NCI-H146 treated with DMSO at 0.1 percent for 48 hours (cell line): Measurements from ENCODE around the gene PHACTR1.

Experiments
- DNase-seq: peaks from one replicate; lab custom pipeline; 2025; ENCODE audit not compliant: unreplicated experiment; lab: John Stamatoyannopoulos, UW

PHACTR1 gene

GRCh38 chr6:12844284-12845223 lies 128.0 kb downstream of the PHACTR1 start:
- DNase-seq = no peak

GRCh38 chr6:12845224-12846004 lies 128.8 kb downstream of the PHACTR1 start:
- DNase-seq = no peak

GRCh38 chr6:12848964-12849808 lies 132.6 kb downstream of the PHACTR1 start:
- no peak for DNase-seq

GRCh38 chr6:12849809-12850198 lies 133.2 kb downstream of the PHACTR1 start:
- DNase-seq = no peak

GRCh38 chr6:12851123-12851695 lies 134.6 kb downstream of the PHACTR1 start:
- no peak for DNase-seq

- DNase-seq = no peak
These were observed 145.0 kb downstream of the PHACTR1 start for GRCh38 chr6:12861603-12862002.

GRCh38 chr6:12865117-12865516 lies 148.6 kb downstream of the PHACTR1 start:
- DNase-seq = no peak

GRCh38 chr6:12865671-12866181 lies 149.2 kb downstream of the PHACTR1 start:
- DNase-seq = no peak

- DNase-seq = no peak
These were observed 150.0 kb downstream of the PHACTR1 start for GRCh38 chr6:12866422-12867029.

- DNase-seq = peak; percentile 61
These were observed 153.4 kb downstream of the PHACTR1 start for GRCh38 chr6:12869816-12870432.

GRCh38 chr6:12873691-12874090 lies 157.1 kb downstream of the PHACTR1 start:
- no peak for DNase-seq

GRCh38 chr6:12875051-12875450 lies 158.5 kb downstream of the PHACTR1 start:
- no peak for DNase-seq

GRCh38 chr6:12878741-12879140 lies 162.2 kb downstream of the PHACTR1 start:
- DNase-seq = no peak

- peak; percentile 20 for DNase-seq
These were observed 166.3 kb downstream of the PHACTR1 start for GRCh38 chr6:12882761-12883290.

GRCh38 chr6:12884983-12885382 lies 168.4 kb downstream of the PHACTR1 start:
- no peak for DNase-seq

- no peak for DNase-seq
These were observed 170.6 kb downstream of the PHACTR1 start for GRCh38 chr6:12886961-12887775.

GRCh38 chr6:12890171-12890790 lies 173.7 kb downstream of the PHACTR1 start:
- DNase-seq = no peak

- DNase-seq = no peak
These were observed 175.0 kb downstream of the PHACTR1 start for GRCh38 chr6:12891595-12891994.
